Fibroblast of lung (primary cell): ENCODE results near the gene TBX20. TPM values are rescaled to one million over a fixed set of nuclear protein-coding genes. Genes with fewer than 3 reads are reported as not detected.

Experiments used
- DNase-seq, 2 donors: peaks; one replicate each; pipeline versions ENCODE4 v3.0.0 to v3.0.0-alpha.2; 2010; ENCODE audit warnings: low read depth in 2 of 2
- H2AFZ ChIP-seq: 2 replicates; pipeline ENCODE4 v1.5.1; 2012; ENCODE audit warnings: low read length, control low read depth, inconsistent platforms
- H3K27ac ChIP-seq: 2 replicates; pipeline ENCODE4 v1.5.1; 2011; ENCODE audit warnings: low read length, control low read depth; ENCODE audit not compliant: insufficient read depth
- H3K27me3 ChIP-seq: 2 replicates; pipeline ENCODE4 v1.5.1; 2011; ENCODE audit warnings: mild to moderate bottlenecking, low read length; ENCODE audit not compliant: control insufficient read depth, insufficient read depth
- H3K36me3 ChIP-seq: 2 replicates; pipeline ENCODE4 v1.5.1; 2011; ENCODE audit warnings: low read length; ENCODE audit not compliant: control insufficient read depth, insufficient read depth
- H3K4me1 ChIP-seq: 2 replicates; pipeline ENCODE4 v1.5.1; 2011; ENCODE audit warnings: low read length; ENCODE audit not compliant: control insufficient read depth, insufficient read depth; ENCODE audit errors: extremely low read depth
- H3K4me2 ChIP-seq: 2 replicates; pipeline ENCODE4 v1.5.1; 2011; ENCODE audit warnings: low read length, control low read depth; ENCODE audit not compliant: insufficient read depth; ENCODE audit errors: extremely low read depth
- H3K4me3 ChIP-seq, 4 experiments: fragments of 200-600 bp in 1 of 4; sonication (generic) in 1 of 4; replicated peaks in 1 of 4; 2 replicates each; pipeline ENCODE4 v1.5.1; 2011 to 2016; ENCODE audit warnings: low read length in 4 of 4, low read depth in 3 of 4, mild to moderate bottlenecking in 3 of 4, control low read depth in 2 of 4, inconsistent platforms in 1 of 4, mixed read lengths in 1 of 4; ENCODE audit not compliant: insufficient read depth in 1 of 4; ENCODE audit errors: control extremely low read depth in 1 of 4
- H3K79me2 ChIP-seq: 2 replicates; pipeline ENCODE4 v1.5.1; 2012; ENCODE audit warnings: mild to moderate bottlenecking, low read length, inconsistent platforms; ENCODE audit not compliant: control insufficient read depth, insufficient read depth
- H3K9ac ChIP-seq: 2 replicates; pipeline ENCODE4 v1.5.1; 2011; ENCODE audit warnings: mild to moderate bottlenecking, low read length, control low read depth; ENCODE audit not compliant: insufficient read depth
- H3K9me3 ChIP-seq: 2 replicates; pipeline ENCODE4 v1.5.1; 2012; ENCODE audit warnings: low read depth, low read length; ENCODE audit not compliant: control insufficient read depth, insufficient read depth
- H4K20me1 ChIP-seq: 2 replicates; pipeline ENCODE4 v1.5.1; 2011; ENCODE audit warnings: low read length; ENCODE audit not compliant: control insufficient read depth, insufficient read depth; ENCODE audit errors: extremely low read depth
- EZH2 ChIP-seq: IDR thresholded peaks from 2 replicates; pipeline ENCODE4 v1.5.1; 2012; ENCODE audit warnings: low read length, control low read depth, mild to moderate bottlenecking; ENCODE audit errors: missing control alignments
- polyA plus RNA-seq, 2 donors: library from polyadenylated mRNA; depleted of rRNA in 1 of 2; stranded (reverse) in 1 of 2; unstranded in 1 of 2; fragments of >200 nt; gene quantifications; 2 replicates each; pipeline ENCODE4 v1.2.1, GENCODE V29; 2011 to 2012; ENCODE audit warnings: missing spikeins in 1 of 2
- total RNA-seq: library from RNA; depleted of rRNA; stranded (reverse); fragments of >200 nt; gene quantifications from 2 replicates; pipeline ENCODE4 v1.2.1, GENCODE V29; 2014
- TF ChIP-seq, protein P1 (sequence below), 2 donors: IDR thresholded peaks in 1 of 2; conservative IDR thresholded peaks in 1 of 2; 1 replicate in 1 of 2; 2 replicates in 1 of 2; pipeline ENCODE4 v1.5.1; 2011 to 2012; ENCODE audit warnings: low read length in 2 of 2, control low read depth in 1 of 2, inconsistent platforms in 1 of 2, low read depth in 1 of 2, mild to moderate bottlenecking in 1 of 2

TBX20 gene
- total and polyA plus RNA-seq, 2 donors (not counting 1 experiment from before 2014, with no cell fraction given): 0.05 TPM; not detected in 1

DNA sequence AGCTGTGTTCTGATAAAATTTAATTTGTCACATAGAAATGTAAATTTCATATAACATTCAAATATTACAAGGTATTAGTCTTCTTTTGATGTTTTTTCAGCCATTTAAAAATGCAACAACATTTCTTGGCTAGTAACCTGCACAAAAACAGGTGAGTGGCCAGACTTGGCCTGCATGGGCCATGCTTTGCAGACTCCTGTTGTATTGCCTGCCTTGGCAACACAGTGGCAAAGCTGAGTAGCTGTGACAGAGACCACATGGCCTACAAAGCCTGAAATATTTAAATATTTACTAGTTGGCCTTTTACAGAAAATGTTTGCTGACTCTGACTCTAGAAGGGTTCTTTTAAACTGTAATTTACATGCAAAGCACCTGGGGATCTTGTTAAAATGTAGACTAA, 13.5 kb upstream of the TBX20 start:
- no peak overlapping the region for H3K9ac ChIP-seq
- no peaks in the 10 kb centered on the region for H3K4me1 ChIP-seq
- H4K20me1 ChIP-seq: no peaks in the 10 kb centered on the region
- no peaks in the 10 kb centered on the region for H3K9me3 ChIP-seq
- no peak overlapping the region for H3K4me3 ChIP-seq
- TF ChIP-seq, protein P1, sequence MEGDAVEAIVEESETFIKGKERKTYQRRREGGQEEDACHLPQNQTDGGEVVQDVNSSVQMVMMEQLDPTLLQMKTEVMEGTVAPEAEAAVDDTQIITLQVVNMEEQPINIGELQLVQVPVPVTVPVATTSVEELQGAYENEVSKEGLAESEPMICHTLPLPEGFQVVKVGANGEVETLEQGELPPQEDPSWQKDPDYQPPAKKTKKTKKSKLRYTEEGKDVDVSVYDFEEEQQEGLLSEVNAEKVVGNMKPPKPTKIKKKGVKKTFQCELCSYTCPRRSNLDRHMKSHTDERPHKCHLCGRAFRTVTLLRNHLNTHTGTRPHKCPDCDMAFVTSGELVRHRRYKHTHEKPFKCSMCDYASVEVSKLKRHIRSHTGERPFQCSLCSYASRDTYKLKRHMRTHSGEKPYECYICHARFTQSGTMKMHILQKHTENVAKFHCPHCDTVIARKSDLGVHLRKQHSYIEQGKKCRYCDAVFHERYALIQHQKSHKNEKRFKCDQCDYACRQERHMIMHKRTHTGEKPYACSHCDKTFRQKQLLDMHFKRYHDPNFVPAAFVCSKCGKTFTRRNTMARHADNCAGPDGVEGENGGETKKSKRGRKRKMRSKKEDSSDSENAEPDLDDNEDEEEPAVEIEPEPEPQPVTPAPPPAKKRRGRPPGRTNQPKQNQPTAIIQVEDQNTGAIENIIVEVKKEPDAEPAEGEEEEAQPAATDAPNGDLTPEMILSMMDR (conservative IDR thresholded peaks at IDR 0.05 in 1 of 2, IDR thresholded peaks at IDR 0.05 in 1 of 2; ENCODE audit: low read depth in 1 of 2, low read length in 2 of 2): no peak
- no peak for TF ChIP-seq EZH2
- no peak for DNase-seq
- H3K27me3 ChIP-seq: no peaks in the 10 kb centered on the region
- no peaks in the 10 kb centered on the region for H3K79me2 ChIP-seq
- H3K36me3 ChIP-seq: no peaks in the 10 kb centered on the region
- no peak overlapping the region for H3K27ac ChIP-seq
- no peak overlapping the region for H2AFZ ChIP-seq
- H3K4me2 ChIP-seq: no peak overlapping the region

DNA sequence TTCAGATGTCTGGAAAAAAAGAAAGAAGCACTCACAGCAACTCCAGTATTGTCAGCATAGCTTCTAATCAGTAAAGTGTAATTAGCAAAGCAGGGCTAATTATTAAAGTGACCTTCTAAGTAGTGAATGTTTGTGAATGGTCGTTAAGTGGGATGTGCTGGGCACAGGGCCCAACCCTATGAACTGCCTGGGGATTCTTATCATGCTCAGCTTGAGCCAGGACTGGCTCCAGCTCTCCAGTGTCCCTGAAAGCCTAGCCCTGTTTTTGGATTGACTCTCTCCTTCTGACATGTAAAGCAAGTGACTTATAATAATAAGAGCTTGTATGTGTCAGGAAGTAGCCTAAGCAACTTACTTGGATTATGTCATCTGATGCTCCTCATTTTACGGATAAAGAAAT, 9.5 kb upstream of the TBX20 start:
- H3K9me3 ChIP-seq: no peaks in the 10 kb centered on the region
- H3K36me3 ChIP-seq: no peaks in the 10 kb centered on the region
- H3K79me2 ChIP-seq: no peaks in the 10 kb centered on the region
- no peak overlapping the region for H3K27ac ChIP-seq
- no peak overlapping the region for H3K4me2 ChIP-seq
- H2AFZ ChIP-seq: no peak overlapping the region
- no peaks in the 10 kb centered on the region for H4K20me1 ChIP-seq
- no peak overlapping the region for H3K4me3 ChIP-seq
- no peak for TF ChIP-seq EZH2
- TF ChIP-seq, protein P1 (conservative IDR thresholded peaks at IDR 0.05 in 1 of 2, IDR thresholded peaks at IDR 0.05 in 1 of 2; ENCODE audit: low read depth in 1 of 2, low read length in 2 of 2): no peak
- H3K9ac ChIP-seq: no peak overlapping the region
- no peaks in the 10 kb centered on the region for H3K4me1 ChIP-seq
- H3K27me3 ChIP-seq: no peaks in the 10 kb centered on the region
- DNase-seq: no peak

DNA sequence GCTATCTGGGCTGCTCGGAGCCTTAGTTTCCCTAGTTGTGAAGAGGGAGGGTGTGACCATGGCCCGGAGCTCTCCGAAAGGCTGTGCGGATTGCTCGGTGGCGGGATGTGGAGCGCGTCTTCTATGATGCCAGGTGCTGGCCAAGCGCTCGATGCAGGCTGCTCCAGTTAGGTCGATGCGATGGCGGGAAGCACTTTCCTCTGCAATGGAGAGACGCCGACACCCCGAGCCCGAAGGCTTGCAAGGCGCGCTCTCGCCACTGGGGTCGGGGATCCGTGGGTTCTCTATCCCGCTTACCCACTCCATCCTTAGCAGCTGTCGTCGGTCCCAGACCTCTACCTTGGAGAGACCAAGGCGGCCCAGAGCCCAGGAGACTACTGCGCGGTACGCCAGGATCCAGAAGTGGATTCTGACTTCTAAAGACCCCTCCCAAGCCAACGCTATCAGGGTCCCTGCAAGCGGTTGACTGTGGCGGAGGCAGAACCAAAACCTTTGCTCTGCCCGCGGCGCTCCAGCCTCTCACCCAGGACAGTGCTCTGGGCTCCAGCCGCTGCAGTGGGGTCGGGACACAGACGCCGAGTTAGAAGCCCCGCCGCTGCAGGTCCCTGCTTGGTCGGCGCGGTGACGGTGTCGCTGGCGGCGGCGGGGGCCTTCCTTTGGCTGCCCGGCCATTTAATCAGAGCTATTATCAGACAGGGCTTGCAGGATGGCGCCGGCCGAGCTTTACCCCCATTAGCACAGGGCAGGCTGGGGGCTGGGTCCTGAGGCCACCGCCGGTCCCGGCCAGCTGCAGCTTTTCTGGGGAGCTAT, 7.8 kb upstream of the TBX20 start:
- Histone ChIP-seq H3K4me1 (no peaks in the 10 kb centered on the region), H3K9ac (no peak overlapping the region), H3K27me3 (peaks cover 14% of the 10 kb centered on the region), H3K4me2 (no peak overlapping the region), H3K27ac (no peak overlapping the region), H3K79me2 (no peaks in the 10 kb centered on the region), H3K36me3 (no peaks in the 10 kb centered on the region), H3K4me3 (no peak overlapping the region), H4K20me1 (no peaks in the 10 kb centered on the region), H3K9me3 (no peaks in the 10 kb centered on the region), H2AFZ (no peak overlapping the region)
- no peak for DNase-seq
- TF ChIP-seq, protein P1 (conservative IDR thresholded peaks at IDR 0.05 in 1 of 2, IDR thresholded peaks at IDR 0.05 in 1 of 2; ENCODE audit: low read depth in 1 of 2, low read length in 2 of 2): no peak
- TF ChIP-seq EZH2: no peak
